ENCODE data around the gene USP30.
A peak's percentile ranks its signal among the peaks of the same experiment; 100 is the strongest.

The USP30 gene

GRCh38 chr12:109089683-109090082 is 37.3 kb downstream of the USP30 start:
- H3K4ac ChIP-seq (ENCODE audit: low read depth, low read length) = no peak overlapping the region
- no peaks in the 10 kb centered on the region for H3K9me3 ChIP-seq (ENCODE audit: insufficient read depth, low read depth, low read length)
- peaks cover 3% of the 10 kb centered on the region for H3K79me1 ChIP-seq (ENCODE audit: low read length)
- H3K18ac ChIP-seq (ENCODE audit: low read length) = no peak overlapping the region
- no peaks in the 10 kb centered on the region for H3K27me3 ChIP-seq (ENCODE audit: insufficient read depth, low read length)
- no peaks in the 10 kb centered on the region for H3K79me2 ChIP-seq (ENCODE audit: control insufficient read depth, insufficient read depth, low read length, poor library complexity)
- H3K14ac ChIP-seq (ENCODE audit: low read length) = no peak overlapping the region
- no peak overlapping the region for H2AK5ac ChIP-seq (ENCODE audit: low read length)
- H3K23ac ChIP-seq (ENCODE audit: low read length) = no peak overlapping the region
- H3K4me1 ChIP-seq (ENCODE audit: control insufficient read depth in 1 of 2, insufficient read depth in 2 of 2, low read length in 2 of 2) = peaks cover 8% of the 10 kb centered on the region in 2 experiments
- no peak overlapping the region for H4K8ac ChIP-seq (ENCODE audit: low read depth, low read length)
- no peak overlapping the region for H3K27ac ChIP-seq (ENCODE audit: low read depth, low read length)
- no peak for DNase-seq
- no peak overlapping the region for H3K4me3 ChIP-seq (ENCODE audit: low read depth, low read length)
- H2BK5ac ChIP-seq (ENCODE audit: low read depth, low read length, poor library complexity) = no peak overlapping the region
- H2BK120ac ChIP-seq (ENCODE audit: insufficient read depth, low read length, poor library complexity) = no peak overlapping the region
- no peak overlapping the region for H2BK12ac ChIP-seq (ENCODE audit: low read length)
- H3K9ac ChIP-seq (ENCODE audit: low read length) = no peak overlapping the region
- H2AFZ ChIP-seq (ENCODE audit: insufficient read depth, low read length, poor library complexity) = no peak overlapping the region
- no peak overlapping the region for H3K4me2 ChIP-seq (ENCODE audit: low read length)
- H4K12ac ChIP-seq (ENCODE audit: low read depth, low read length) = no peak overlapping the region
- no CpG with 5 or more reads among the region's 7 CpGs for WGBS (ENCODE audit: extremely low coverage, insufficient coverage, insufficient read length)
- peaks cover 17 to 19% of the 10 kb centered on the region in 2 experiments for H3K36me3 ChIP-seq (ENCODE audit: control insufficient read depth in 1 of 2, insufficient read depth in 2 of 2, low read length in 2 of 2)
- no peak overlapping the region for H4K91ac ChIP-seq (ENCODE audit: low read depth, low read length)

GRCh38 chr12:109092497-109093021 is 40.2 kb downstream of the USP30 start:
- peak overlapping the region; percentile 49 for H4K12ac ChIP-seq (ENCODE audit: low read depth, low read length)
- peaks cover 5% of the 10 kb centered on the region for H3K79me1 ChIP-seq (ENCODE audit: low read length)
- no peaks in the 10 kb centered on the region for H3K27me3 ChIP-seq (ENCODE audit: insufficient read depth, low read length)
- peak overlapping the region; percentile 50 for H4K91ac ChIP-seq (ENCODE audit: low read depth, low read length)
- H2AFZ ChIP-seq (ENCODE audit: insufficient read depth, low read length, poor library complexity) = peak overlapping the region; percentile 46
- peak overlapping the region; percentile 85 for H4K8ac ChIP-seq (ENCODE audit: low read depth, low read length)
- no peaks in the 10 kb centered on the region for H3K79me2 ChIP-seq (ENCODE audit: control insufficient read depth, insufficient read depth, low read length, poor library complexity)
- no peak overlapping the region for H3K4ac ChIP-seq (ENCODE audit: low read depth, low read length)
- H2BK5ac ChIP-seq (ENCODE audit: low read depth, low read length, poor library complexity) = no peak overlapping the region
- no peak overlapping the region for H3K14ac ChIP-seq (ENCODE audit: low read length)
- no peak overlapping the region for H3K27ac ChIP-seq (ENCODE audit: low read depth, low read length)
- H2BK120ac ChIP-seq (ENCODE audit: insufficient read depth, low read length, poor library complexity) = no peak overlapping the region
- no CpG with 5 or more reads among the region's 6 CpGs for WGBS (ENCODE audit: extremely low coverage, insufficient coverage, insufficient read length)
- peaks cover 6 to 10% of the 10 kb centered on the region in 2 experiments for H3K36me3 ChIP-seq (ENCODE audit: control insufficient read depth in 1 of 2, insufficient read depth in 2 of 2, low read length in 2 of 2)
- peaks cover 8 to 11% of the 10 kb centered on the region in 2 experiments for H3K4me1 ChIP-seq (ENCODE audit: control insufficient read depth in 1 of 2, insufficient read depth in 2 of 2, low read length in 2 of 2)
- H3K4me3 ChIP-seq (ENCODE audit: low read depth, low read length) = no peak overlapping the region
- DNase-seq = no peak
- H2BK12ac ChIP-seq (ENCODE audit: low read length) = peak overlapping the region; percentile 10
- no peak overlapping the region for H3K9ac ChIP-seq (ENCODE audit: low read length)
- no peak overlapping the region for H2AK5ac ChIP-seq (ENCODE audit: low read length)
- H3K18ac ChIP-seq (ENCODE audit: low read length) = no peak overlapping the region
- H3K9me3 ChIP-seq (ENCODE audit: insufficient read depth, low read depth, low read length) = no peaks in the 10 kb centered on the region
- H3K23ac ChIP-seq (ENCODE audit: low read length) = no peak overlapping the region
- peak overlapping the region; percentile 66 for H3K4me2 ChIP-seq (ENCODE audit: low read length)

GRCh38 chr12:109093022-109093918 is 40.9 kb downstream of the USP30 start, which contains the start of gene ALKBH2:
Gene ALKBH2 (minus strand): TSS chr12:109093472. CDS start chr12:109092786, 686 bp downstream.
- Histone ChIP-seq H3K4ac (ENCODE audit: low read depth, low read length) (no peak within 1 kb of the TSS), H3K79me2 (ENCODE audit: control insufficient read depth, insufficient read depth, low read length, poor library complexity) (no peaks in the 10 kb centered on the region), H3K27ac (ENCODE audit: low read depth, low read length) (no peak within 1 kb of the TSS), H3K14ac (ENCODE audit: low read length) (peak within 1 kb of the TSS; percentile 41), H4K91ac (ENCODE audit: low read depth, low read length) (peak within 1 kb of the TSS; percentile 50), H4K8ac (ENCODE audit: low read depth, low read length) (peak within 1 kb of the TSS; percentile 85), H4K12ac (ENCODE audit: low read depth, low read length) (peak within 1 kb of the TSS; percentile 49), H2BK120ac (ENCODE audit: insufficient read depth, low read length, poor library complexity) (peak within 1 kb of the TSS; percentile 8), H3K4me2 (ENCODE audit: low read length) (peak within 1 kb of the TSS; percentile 66), H2AFZ (ENCODE audit: insufficient read depth, low read length, poor library complexity) (peak within 1 kb of the TSS; percentile 66), H3K9ac (ENCODE audit: low read length) (no peak within 1 kb of the TSS), H3K9me3 (ENCODE audit: insufficient read depth, low read depth, low read length) (no peaks in the 10 kb centered on the region), H3K79me1 (ENCODE audit: low read length) (peaks cover 5% of the 10 kb centered on the region), H2BK5ac (ENCODE audit: low read depth, low read length, poor library complexity) (no peak within 1 kb of the TSS), H3K4me3 (ENCODE audit: low read depth, low read length) (peak within 1 kb of the TSS; percentile 60), H3K27me3 (ENCODE audit: insufficient read depth, low read length) (no peaks in the 10 kb centered on the region), H3K23ac (ENCODE audit: low read length) (no peak within 1 kb of the TSS), H2BK12ac (ENCODE audit: low read length) (peak within 1 kb of the TSS; percentile 85), H2AK5ac (ENCODE audit: low read length) (peak within 1 kb of the TSS; percentile 50), H3K18ac (ENCODE audit: low read length) (peak within 1 kb of the TSS; percentile 20), H3K4me1 (ENCODE audit: control insufficient read depth in 1 of 2, insufficient read depth in 2 of 2, low read length in 2 of 2) (peaks cover 8 to 11% of the 10 kb centered on the region in 2 experiments), H3K36me3 (ENCODE audit: control insufficient read depth in 1 of 2, insufficient read depth in 2 of 2, low read length in 2 of 2) (peaks cover 3 to 7% of the 10 kb centered on the region in 2 experiments)
- no CpG with 5 or more reads among the region's 45 CpGs for WGBS (ENCODE audit: extremely low coverage, insufficient coverage, insufficient read length)
- DNase-seq = peak; percentile 97

GRCh38 chr12:109097140-109097434 is 44.7 kb downstream of the USP30 start:
- Histone ChIP-seq H3K27me3 (ENCODE audit: insufficient read depth, low read length) (no peaks in the 10 kb centered on the region), H3K18ac (ENCODE audit: low read length) (no peak overlapping the region), H3K79me1 (ENCODE audit: low read length) (peaks cover 7% of the 10 kb centered on the region), H3K27ac (ENCODE audit: low read depth, low read length) (no peak overlapping the region), H2BK12ac (ENCODE audit: low read length) (no peak overlapping the region), H3K4me3 (ENCODE audit: low read depth, low read length) (no peak overlapping the region), H4K8ac (ENCODE audit: low read depth, low read length) (peak overlapping the region; percentile 55), H2AFZ (ENCODE audit: insufficient read depth, low read length, poor library complexity) (peak overlapping the region; percentile 88), H3K4me2 (ENCODE audit: low read length) (peak overlapping the region; percentile 84), H4K12ac (ENCODE audit: low read depth, low read length) (peak overlapping the region; percentile 76), H2AK5ac (ENCODE audit: low read length) (no peak overlapping the region), H3K14ac (ENCODE audit: low read length) (peak overlapping the region; percentile 68), H3K4me1 (ENCODE audit: control insufficient read depth in 1 of 2, insufficient read depth in 2 of 2, low read length in 2 of 2) (peaks cover 8 to 11% of the 10 kb centered on the region in 2 experiments), H4K91ac (ENCODE audit: low read depth, low read length) (no peak overlapping the region), H3K9ac (ENCODE audit: low read length) (no peak overlapping the region), H3K79me2 (ENCODE audit: control insufficient read depth, insufficient read depth, low read length, poor library complexity) (no peaks in the 10 kb centered on the region), H3K36me3 (ENCODE audit: control insufficient read depth in 1 of 2, insufficient read depth in 2 of 2, low read length in 2 of 2) (peaks cover 12 to 15% of the 10 kb centered on the region in 2 experiments), H2BK120ac (ENCODE audit: insufficient read depth, low read length, poor library complexity) (no peak overlapping the region), H3K23ac (ENCODE audit: low read length) (no peak overlapping the region), H2BK5ac (ENCODE audit: low read depth, low read length, poor library complexity) (no peak overlapping the region), H3K4ac (ENCODE audit: low read depth, low read length) (no peak overlapping the region), H3K9me3 (ENCODE audit: insufficient read depth, low read depth, low read length) (no peaks in the 10 kb centered on the region)
- no peak for DNase-seq
- no CpG with 5 or more reads among the region's 11 CpGs for WGBS (ENCODE audit: extremely low coverage, insufficient coverage, insufficient read length)

All from trophoblast cell (in vitro differentiated cells and primary cell).